HG02588 (cell line): ENCODE data around the gene PARD6A.

Source experiments
- ATAC-seq: cut with Tn5 transposase; IDR thresholded peaks from one replicate; pipeline ENCODE4 v1.9.1; 2021; ENCODE audit warnings: mild to moderate bottlenecking, moderate library complexity; ENCODE audit not compliant: unreplicated experiment

Gene PARD6A

DNA sequence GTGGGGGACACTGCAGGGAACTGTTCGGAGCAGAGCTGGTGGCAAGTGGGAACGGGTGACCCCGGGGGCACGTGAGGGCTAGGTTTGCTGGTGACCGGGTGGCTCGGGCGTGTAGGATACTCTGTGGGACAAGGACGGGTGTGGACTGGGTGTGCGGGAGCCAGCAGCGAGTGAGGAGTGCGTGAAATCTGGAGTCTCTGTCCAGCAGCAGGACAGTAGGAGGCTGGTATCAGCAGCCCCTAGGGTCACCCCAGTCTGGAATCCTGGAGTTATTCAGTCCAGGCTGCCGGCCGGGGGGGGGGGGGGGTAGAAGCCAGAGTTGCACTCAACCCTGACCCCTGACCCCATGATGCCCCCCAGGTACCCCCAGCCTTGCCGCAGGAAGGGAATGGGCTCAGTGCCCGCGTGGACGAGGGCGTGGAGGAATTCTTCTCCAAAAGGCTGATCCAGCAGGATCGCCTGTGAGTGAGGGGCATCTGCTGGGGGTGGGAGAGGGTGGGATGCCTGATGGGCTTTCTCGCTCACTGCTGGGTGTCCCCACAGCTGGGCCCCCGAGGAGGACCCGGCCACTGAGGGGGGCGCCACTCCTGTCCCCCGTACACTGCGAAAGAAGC lies 6.9 kb upstream of the PARD6A start:
- ATAC-seq = no peak

DNA sequence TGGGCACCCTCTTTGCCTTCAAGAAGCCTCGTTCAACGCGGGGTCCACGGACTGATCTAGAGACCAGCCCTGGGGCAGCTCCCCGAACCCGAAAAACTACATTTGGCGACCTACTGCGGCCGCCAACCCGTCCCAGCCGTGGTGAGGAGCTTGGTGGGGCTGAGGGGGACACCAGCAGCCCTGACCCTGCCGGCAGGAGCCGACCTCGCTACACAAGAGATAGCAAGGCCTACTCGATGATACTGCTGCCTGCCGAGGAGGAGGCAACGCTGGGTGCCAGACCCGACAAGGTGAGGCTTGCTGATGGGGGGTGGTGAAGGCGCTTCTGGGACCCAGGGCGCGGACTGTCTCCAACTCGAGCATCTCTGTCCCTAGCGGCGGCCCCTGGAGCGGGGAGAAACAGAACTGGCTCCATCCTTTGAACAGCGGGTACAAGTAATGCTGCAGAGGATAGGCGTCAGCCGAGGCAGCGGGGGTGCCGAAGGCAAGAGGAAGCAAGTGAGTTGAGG lies 6.3 kb upstream of the PARD6A start:
- ATAC-seq = no peak

DNA sequence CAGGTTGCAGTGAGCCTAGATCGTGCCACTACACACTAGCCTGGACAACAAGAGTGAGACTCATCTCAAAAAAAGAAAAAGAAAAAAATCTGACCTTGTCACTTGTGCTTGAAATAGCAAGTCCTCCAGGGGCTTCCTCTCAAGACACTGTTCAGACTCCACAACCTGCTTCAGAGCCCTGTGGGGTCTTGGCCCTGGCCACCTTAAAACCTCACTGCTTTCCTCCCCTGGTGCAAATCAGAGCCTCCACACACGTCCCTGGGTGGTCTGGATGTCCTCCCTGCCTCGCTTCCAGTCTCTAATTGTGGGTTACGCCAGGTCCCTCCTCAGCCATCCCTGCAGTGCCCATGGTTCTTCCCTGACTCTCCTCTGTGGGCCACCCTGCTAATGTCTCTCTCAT lies 5.4 kb upstream of the PARD6A start:
- ATAC-seq = no peak

GRCh38 chr16:67656344-67657016 lies 4.3 kb upstream of the PARD6A start:
- no peak for ATAC-seq

GRCh38 chr16:67657017-67657608 lies 3.6 kb upstream of the PARD6A start:
- no peak for ATAC-seq

DNA sequence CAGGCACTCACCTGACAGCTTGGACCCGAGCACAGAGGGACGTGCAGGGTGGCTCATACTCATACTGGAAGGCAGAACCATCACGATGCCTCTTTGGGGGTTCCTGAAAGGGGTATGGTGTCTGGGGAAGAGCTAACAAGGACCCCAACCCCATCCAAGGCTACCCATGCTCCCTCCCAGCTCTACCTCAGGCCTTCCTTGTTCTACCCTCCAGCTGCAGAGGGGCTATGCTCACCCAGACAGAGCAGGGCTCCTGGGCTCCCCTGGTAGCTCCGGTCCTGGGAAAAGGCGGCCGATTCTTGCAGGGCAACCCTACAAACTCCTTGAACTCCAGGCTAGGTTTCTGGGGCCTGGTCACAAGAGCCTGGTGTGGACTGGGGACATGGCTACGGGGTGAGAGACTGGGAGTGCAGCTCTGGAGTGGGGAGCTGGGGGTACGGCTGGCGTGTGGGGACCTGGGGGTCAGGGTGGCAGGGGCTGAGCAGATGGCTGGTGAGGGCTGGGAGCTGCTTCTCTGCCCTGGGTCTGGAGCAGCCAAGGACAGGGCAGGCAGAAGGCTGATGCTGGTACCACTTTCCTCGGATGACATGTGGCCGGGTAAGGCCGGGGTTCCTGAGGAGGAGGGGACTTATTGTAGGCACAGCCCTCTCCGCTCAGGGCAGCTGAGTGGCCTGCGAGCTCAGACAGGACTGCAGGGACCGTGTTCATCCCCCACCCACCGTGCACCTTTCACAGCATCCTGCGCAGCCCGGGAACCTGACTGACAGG lies 2.8 kb upstream of the PARD6A start:
- ATAC-seq = no peak

DNA sequence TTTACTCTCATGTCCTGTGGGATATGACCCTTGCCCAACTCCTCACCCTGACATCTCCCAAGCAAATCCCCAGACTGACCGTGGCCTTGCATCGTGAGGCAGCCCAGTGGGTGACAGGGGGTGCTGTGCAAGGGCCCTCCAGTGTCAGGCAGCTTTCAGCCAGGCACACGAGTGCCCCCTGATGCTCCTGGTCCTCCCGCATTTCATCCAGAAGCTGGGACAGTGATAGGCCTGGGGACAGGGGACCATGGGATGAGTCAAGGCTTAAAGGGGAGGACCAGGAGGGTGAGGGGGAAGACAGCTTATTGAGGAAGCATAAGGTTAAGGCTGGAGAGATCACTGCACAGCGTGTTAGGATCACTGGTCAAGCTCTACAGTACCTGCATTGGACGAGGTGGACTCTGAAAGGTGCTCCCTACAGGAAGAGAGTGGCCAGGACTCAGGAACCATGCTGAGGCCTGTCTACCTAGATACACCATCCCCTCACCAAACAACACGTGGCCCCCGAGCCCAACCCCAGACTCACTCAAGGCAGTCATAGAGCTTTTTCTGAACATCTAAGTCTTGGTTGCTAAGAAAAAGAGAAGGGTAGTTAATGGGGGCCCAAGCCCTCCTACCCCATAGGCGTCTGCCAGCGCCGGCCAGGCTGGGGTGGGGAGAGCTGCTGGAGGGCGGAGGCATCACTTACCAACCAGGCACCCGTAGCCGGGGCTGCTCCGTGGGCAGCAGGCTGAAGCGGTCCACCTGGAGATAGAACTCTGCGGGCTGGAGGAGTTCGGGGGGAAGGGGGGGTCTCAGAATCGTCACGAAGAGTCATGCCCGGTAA lies 1.7 kb upstream of the PARD6A start:
- ATAC-seq = no peak

- peak; percentile 41 for ATAC-seq
These were observed 841 bp upstream of the PARD6A start, which contains the start of gene ACD for GRCh38 chr16:67659675-67660563. Gene ACD (minus strand): TSS chr16:67660260. CDS start chr16:67660220, 40 bp downstream.

GRCh38 chr16:67661101-67661761 lies 471 bp downstream of the PARD6A start:
- ATAC-seq = no peak

GRCh38 chr16:67661886-67662652 lies 1.3 kb downstream of the PARD6A start:
- no peak for ATAC-seq

DNA sequence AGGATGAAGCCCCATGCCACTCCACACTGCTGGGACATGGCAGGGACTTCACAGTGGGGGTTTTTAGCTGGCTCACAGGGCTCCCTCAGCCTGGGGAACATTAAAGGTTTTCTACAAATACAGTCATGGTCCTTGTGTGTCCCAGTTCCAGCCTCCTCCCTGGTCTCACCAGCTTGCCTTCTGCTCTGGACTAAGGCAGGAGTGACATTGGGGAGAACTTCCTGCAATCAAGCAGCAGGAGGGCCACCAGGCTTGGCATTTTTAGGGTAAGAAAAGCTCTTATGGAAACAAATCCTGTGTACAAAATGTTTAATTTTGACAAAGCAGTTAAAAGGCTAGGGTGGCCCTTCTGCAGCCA lies 1.9 kb downstream of the PARD6A start:
- no peak for ATAC-seq

DNA sequence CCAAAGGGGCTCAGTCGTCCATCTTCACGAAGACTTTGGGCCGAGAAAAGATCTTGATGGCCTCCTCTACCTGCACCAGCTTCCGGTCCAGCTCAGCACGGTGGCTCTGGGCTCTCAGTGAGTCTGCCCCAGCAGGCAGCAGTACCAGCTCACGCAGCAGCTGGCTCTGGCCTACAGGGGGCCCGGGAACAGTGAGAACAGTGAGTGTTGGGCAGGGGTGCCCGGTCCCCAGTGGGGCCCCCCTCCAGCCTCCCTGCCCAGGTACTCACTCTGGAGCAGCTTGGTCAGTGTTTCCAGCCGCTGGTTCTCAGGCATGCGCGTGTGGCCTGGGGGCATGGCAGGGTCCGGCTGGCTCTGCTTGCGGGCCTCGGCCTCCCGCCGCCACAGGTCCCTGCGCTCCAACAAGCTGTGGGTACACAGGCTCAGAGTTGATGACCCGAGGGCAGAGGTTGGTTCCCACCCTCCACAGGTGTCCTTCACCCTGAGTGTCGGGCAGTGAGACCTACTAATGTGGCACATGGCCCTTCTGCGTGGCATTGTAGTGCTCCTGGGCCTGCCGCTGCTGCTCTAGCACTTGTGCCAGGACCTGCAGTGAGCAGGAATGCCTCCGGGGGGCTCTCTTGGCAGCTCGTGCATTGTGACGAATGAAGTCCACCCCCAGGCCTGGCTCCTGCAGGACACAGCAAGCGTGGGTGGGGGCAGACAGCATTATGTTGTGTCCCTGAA lies 2.6 kb downstream of the PARD6A start:
- ATAC-seq = no peak

- no peak for ATAC-seq
These were observed 3.1 kb downstream of the PARD6A start for GRCh38 chr16:67663877-67664222.

GRCh38 chr16:67664258-67664657 lies 3.5 kb downstream of the PARD6A start:
- ATAC-seq = no peak

DNA sequence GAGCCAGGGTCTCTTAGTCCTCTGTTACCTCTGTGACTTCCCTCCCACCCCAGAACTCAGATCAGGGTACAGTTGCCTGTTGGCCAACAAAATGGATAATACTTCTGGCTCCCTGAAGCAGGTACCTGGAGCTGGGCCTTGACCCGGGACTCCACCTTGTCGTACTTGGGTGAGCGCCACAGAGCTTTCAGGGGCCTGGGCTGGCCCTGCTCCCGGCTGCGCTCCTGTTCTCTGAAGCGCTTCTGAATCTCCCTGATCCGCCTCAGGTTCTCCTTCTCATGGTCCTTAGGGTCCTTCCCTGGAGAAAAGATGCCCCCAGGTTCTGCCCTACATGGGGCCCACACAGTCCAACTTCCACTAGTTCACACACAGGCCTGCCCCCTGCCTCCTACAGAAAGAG lies 4.1 kb downstream of the PARD6A start:
- ATAC-seq = no peak

GRCh38 chr16:67665598-67665997 lies 4.8 kb downstream of the PARD6A start:
- ATAC-seq = no peak

DNA sequence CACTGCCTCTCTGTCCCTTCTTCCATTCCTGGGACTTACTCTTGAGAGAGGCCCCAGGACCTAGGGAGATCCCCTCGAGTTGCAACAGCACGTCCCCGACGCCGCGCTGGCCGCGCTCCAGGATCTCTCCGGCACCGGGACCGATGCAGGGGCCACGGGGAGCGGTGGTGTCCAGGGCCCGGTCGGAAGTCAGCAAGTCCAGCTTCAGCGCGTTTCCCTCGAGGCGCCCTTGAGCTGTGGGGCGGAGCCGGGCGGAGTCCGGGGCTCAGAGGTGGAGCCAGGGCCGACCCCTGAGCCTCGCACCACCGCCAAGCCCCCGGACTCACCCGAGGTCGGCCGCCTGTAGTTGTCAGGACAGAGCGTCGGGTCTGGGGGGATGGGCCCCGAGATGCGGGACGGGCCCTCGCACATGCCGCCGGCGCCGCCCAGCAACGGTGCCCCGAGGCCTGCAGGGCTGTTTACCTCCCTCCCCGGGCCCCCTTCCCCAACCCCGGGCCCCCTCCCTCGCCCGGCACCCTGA lies 5.3 kb downstream of the PARD6A start:
- ATAC-seq = peak; percentile 9
